Endothelial cell of hepatic sinusoid (primary cell): Measurements from ENCODE around the gene FBXO7.
"Not testable (repeated sequence)": the region's sequence is repeated elsewhere in the genome, so short reads cannot be mapped to it uniquely, and the experiment has no call there.

ENCODE experiments used
- in situ Hi-C: cut with HindIII; loops from 2 replicates; pipeline ENCODE4 v1.10.0; 2017; ENCODE audit warnings: low sequenced_read_pairs

Gene FBXO7

DNA sequence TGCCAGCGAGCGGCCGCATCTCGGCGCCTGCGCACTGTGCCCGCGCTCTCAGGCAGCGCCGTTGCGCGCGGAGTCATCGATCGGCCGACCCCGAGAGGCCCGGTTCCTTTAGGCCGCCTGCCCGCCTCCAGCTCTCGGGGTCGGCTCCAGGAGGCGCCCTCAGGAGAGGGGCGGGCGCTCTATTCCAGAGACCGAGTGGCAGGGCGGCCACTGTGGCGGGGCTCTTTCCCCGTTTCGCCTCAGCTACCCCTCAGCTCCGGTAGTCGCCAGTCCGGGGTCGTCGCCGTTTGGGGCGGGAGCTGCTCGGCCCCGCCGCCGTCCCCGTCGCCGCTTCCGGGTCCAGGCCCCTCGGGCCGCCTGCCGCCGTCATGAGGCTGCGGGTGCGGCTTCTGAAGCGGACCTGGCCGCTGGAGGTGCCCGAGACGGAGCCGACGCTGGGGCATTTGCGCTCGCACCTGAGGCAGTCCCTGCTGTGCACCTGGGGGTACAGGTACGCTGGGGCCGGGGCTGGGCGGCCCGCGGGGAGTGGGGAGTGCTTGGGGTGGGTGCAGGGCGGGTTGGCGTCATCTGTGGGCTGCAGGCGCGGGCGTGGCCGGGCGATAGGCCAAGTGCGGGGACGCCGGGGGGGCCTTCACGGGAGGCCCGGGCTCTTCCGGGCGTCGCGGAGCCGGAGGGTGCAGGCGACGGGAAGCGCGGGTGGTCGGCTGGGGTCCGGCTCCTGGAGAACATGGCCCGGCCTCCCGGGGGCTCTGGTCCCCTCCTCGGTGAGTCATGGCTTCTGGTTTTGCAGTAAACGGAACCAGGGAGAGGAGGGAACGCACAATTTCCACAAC lies at the start of gene FBXO7:
Gene FBXO7 (plus strand): TSS at position 177 of the 833 bp plus-strand sequence. CDS start 192 bp downstream, at position 369.
- in situ Hi-C loops: no loop called here

DNA sequence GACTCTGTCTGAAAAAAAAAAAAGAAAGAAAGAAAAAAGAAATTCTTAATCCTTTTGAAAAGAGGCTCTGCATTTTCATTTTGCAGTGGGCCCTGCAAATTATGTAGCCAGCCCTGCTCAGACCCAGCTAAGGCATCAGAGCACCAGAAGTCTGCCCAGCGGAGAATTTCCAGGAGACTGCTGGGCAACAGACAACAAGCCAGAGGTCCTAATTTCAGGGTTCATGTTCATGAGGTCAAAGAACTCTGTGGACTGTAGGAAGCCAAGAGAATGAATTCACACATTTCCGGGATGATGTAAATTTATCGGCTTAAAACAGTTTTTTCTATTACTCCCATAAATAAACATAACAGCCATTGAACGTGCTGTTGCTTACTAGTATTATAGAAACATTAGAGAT lies 47.7 kb upstream of the FBXO7 start:
- in situ Hi-C loops: no loop called here

DNA sequence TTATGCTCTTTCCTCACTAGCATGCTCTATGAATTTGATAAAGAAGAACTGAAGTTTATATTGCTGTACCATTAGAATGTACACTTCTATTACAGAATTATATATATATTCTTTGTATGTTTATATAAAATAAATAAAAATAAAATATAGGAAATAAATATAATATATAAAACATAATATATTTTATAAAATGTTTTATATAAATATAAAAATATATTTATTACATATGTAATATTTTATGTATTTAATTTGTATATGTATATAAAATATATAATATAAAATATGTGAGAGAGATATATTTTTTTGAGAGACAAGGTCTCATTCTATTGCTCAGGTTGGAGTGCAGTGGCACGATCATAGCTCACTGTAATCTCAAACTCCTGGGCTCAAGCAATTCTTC lies 44.3 kb upstream of the FBXO7 start:
- in situ Hi-C loops: no loop called here

DNA sequence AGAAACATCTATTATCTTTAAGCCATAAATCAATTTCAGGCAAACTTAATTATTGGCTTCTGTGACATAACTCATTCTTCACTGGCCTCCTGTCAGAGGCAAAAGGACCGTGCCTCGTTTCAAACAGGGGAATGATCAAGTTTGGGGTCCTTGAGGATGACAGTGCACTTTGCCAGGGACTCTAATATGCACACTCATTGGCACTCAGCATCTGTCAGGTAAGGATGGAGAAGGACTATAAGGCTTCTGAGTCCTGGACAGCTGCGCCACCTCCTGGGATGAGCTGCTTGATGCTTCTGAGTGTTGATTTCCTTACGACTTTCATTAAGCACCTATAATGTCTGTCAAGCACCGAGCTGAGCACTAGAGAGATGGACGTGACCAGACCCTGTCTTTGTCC lies 30.5 kb upstream of the FBXO7 start:
- in situ Hi-C loops: no loop called here

DNA sequence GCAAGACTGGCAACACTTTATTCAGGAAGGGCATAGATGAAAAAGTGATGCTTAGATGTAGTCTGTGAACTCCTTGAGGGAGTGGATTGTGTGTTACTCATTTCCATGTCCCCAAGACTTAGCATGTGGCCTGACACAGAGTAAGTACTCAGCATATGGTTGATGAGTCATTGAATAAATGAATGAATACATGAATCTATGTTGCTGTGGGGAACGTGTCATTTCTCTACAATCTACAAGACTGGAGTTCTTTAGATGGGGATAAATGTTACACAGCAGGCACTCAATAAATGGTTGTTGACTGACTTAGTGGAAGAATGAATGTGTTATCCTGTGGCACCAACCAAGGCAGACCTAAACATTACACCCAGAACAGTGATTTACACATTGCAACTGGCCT lies 28.3 kb upstream of the FBXO7 start:
- in situ Hi-C loops: no loop called here

DNA sequence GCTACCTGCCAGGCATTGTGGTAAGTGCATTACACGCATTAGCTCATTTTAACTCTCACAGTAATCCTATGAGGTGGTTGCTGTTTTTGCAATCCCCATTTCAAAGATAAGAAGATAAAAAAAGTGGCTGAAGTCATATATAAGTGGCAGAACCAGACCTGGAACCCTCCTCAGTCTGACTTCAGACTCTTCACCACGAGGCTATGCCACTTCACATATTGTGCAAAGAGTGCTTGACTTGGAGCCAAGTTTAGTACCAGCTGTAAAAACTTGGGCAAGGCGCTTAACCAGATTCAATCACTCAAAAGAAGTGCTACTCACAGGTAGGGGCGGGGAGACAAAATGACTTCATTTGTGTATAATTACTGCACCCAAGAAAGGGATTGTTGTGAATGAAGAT lies 25.6 kb upstream of the FBXO7 start:
- in situ Hi-C loops: no loop called here

DNA sequence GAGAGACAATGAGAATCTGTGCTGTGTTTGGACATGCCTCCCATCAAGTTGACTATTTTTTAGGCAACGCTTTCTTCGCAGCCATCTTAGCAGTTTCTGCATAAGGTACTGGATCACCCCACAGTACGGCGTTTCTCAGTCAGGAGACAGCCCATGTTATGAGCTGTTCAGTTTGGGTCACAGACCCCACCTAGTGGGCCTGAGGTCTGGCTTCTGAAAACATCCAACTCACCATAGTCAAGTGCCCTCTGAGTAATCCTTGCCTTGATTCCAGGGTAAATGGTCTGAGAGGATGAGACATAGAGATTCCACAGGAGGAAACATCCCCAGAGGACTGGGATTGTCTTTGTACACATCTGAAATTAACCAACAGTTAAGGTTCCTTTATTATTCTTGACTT lies 17.6 kb upstream of the FBXO7 start:
- in situ Hi-C loops: no loop called here

DNA sequence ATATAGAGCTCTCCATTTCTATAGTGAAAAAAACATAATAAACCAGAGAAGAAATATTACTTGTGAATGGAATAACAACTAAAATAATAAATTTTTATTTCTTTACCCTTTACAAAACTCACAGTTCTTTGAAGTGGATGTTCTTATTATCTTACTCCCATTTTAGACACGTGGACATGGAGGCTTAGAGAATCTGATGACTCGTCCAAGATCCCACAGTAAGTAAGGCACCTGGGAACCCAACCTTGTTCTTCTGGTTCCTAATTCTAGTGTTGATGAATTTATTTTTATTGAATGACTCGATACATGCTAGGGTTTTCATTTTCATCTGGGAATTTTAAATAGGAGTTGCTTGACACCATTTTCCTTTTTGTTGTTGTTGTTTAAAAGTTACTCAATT lies 12.2 kb upstream of the FBXO7 start:
- in situ Hi-C loops: no loop called here

DNA sequence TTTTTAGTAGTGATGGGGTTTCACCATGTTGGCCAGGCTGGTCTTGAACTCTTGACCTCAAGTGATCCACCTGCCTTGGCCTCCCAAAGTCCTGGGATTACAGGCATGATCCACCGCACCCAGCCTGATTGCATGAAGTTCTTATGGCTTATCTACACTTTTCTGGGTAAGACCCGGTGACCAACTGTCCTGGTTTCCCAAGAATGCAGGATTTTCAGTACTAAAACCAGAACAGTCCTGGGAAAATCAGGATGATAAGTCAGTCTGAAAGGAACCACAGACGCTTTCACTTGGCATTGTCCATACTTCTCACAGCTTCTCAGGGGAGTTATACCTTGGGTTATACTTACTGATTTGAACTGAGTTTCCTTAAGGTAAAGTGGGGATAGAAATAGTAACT lies 8.9 kb upstream of the FBXO7 start:
- in situ Hi-C loops: no loop called here

DNA sequence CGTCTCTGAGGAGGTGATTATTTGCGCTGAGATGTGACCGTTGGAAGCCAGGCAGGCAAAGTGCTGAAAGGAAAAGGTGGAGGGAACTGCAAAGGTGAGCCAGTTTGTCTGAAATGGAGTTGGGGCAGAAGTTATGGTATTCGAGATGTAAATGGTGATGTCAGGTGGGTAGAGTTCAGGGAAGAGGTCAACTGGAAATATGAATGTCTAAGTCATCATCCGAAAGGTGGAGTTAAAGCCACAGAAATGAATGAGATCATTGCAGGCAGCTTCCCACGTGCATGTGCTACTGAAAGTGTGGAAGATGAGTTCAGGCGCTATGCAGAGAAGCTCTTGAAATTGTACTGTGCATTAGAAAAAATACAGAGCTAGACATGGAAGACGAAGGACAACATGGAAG lies 8.1 kb upstream of the FBXO7 start:
- in situ Hi-C loops: no loop called here

DNA sequence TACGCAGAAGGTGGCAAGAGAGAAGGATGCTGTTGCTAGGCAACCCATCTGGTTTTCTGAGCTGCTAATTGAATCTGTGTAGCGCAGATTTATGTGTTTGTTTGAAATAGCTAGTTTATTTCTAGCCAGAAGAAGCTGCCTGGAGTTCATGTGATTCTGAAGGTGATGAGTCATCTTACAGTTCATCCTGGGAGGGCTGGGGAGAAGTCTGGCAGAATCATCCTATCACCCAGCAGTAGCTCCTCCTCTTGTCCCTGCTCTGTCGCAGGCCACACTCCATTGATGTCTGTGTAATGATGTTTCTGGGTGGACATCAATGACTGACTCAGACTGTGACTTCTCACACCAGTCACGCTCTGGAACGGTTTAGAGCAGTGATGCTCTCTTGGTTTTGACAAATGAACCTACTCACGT lies 4.8 kb upstream of the FBXO7 start:
- in situ Hi-C loops: no loop called here

DNA sequence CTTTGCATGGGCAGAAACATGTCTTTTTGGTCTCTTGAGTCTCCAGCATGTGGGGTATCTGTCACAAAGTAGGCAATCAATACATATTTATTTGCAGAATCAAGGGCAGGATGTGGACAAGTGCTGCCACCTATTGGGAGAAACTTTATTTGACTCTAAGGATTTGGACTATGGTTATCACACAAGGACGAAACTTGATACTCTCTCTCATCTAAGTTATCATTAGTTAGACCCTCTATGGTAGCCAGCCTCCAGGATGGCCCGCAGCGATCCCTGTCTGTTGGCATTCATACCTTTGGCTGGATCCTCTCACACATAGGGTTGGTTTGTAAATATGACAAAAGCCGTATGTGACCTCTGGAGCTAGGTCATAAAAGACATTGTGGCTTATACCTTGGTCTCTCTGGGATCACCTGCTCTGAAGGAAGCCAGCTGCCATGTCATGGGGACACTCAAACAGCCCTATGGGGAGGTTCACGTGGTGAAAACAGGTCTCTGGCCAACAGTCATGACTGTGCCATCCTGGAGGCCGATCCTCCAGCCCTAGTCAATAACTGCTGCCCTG lies 1.1 kb upstream of the FBXO7 start:
- in situ Hi-C loops: no loop called here

DNA sequence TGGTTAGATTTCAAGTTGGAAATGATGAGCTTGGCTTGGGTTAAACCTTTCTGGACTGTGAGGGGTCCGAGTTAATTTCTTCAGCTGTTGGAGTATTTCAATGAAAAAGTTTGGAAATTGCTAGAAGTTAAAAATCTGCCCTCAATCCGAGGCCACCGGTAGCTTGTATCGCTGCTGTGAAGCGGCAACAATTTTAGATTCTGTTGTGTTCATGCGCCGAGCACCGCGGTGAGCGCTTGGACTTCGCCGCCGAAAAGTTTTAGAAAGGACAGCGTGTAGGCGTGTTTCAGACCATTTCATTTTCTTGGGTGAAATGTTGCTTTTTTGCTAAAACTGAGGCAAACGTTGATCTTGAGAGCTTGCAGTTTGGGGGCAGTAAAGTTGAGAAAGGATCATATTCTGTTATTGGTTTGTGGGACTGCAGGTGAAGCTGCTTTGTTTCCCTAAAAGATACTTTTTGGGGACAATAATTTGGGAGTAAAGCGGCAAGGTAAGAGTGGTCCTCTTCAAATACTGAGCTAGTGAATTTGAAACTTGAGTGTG lies 928 bp downstream of the FBXO7 start:
- in situ Hi-C loops: no loop called here

DNA sequence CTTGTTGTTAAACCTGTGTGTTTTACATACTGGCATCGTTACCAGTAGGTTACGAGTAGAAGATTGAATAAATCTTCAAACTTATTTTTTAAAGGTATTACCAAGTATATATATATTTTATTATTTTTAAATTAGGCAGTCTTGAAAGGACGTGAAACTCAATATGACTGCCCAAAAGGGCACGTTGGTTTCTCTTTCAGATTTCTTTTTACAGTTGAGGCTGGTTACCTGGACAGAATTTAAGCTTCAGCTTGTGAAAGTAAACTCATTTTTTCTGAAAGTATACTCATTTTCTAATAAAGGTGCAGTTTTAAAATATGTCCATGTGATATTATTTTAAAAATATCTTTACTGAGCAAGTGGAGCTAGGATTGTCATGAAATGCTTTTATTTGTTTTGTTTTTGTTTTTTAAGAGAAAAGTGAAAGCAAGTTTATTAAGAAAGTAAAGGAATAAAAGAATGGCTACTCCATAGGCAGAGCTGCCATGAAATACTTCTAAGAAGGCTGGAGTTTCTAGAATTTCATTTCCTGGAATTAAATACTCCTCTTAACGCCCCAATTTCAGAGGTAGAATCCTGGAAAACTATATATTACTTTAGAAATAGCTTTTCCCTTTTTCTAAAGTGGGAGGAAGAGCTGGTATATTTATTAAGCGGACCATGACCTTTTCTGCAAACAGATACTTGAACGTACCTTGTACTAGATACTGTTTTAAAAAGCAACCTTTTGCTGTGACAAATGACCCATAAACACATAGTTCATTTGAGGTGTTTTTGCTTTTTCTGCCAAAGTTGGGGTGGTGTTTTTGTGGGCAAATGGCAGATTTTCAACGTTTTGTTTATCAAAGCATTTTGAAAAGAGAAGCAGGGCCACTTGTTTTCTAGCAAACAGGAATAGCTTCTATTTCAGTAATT lies 1.9 kb downstream of the FBXO7 start:
- in situ Hi-C loops: no loop called here

DNA sequence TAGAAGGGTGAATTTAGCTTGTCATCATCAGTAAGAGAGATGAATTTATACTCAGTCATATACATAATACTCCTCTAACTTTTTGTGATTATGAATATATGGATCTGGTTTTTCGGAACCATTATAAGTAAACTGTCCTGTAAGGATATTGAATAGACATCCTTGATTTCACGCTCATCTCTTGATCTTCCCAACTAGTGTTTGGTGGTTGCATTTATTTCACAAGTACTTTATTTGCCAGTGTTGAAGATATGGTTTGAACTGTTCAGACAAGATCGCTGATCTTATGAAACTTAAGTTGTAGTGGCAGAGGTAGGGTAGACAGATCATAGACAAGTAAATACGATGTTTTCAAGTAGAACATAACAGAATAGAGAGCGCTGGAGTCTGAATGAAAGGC lies 3.0 kb downstream of the FBXO7 start:
- in situ Hi-C loops: no loop called here

DNA sequence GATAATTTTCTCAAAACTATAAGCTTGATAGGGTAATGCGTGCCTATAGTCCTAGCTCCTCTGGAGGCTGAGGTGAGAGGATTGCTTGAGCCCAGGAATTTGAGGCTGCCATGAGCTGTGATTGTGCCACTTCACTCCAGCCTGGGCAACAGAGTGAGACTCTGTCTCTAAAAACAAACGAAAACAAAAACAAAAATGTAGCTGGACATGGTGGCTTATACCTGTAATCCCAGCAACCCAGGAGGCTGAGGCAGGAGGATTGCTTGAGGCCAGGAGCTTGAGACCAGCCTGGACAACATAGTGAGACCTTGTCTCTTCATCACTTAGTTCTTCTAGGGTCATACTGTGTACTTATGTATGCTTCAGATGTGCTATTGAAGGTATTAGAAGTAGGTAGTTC lies 3.9 kb downstream of the FBXO7 start:
- in situ Hi-C loops: not testable (repeated sequence)

DNA sequence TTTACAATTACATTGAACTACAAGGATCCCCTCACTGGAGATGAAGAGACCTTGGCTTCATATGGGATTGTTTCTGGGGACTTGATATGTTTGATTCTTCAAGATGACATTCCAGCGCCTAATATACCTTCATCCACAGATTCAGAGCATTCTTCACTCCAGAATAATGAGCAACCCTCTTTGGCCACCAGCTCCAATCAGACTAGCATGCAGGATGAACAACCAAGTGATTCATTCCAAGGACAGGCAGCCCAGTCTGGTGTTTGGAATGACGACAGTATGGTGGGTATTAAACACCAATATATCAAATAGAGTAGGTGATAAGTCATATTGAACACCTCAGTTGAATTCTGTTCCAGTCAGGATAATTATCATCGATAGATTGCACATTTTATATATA lies 4.4 kb downstream of the FBXO7 start:
- in situ Hi-C loops: no loop called here

DNA sequence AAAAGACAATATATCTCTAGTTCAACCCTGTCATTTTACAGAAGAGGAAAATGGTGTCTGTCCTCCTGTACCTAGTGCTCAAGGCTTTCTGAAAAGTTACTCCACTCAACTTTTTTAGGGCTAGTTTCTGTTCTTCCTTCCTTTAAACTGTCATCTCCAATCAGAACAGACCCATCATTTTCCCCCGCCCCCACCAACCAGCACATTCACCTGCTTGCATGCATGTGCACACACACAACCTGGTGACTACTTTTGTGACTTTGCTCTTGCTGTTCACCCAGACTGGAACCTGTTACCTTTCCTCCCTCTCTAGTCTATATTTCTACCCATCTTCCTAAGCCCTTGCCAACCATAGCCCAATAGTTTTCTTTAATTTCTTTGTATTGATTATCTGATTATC lies 5.6 kb downstream of the FBXO7 start:
- in situ Hi-C loops: loop anchor here (5.0 kb wide), 1 partner anchor 68 kb away; the partner anchor contains the start of gene RTCB

DNA sequence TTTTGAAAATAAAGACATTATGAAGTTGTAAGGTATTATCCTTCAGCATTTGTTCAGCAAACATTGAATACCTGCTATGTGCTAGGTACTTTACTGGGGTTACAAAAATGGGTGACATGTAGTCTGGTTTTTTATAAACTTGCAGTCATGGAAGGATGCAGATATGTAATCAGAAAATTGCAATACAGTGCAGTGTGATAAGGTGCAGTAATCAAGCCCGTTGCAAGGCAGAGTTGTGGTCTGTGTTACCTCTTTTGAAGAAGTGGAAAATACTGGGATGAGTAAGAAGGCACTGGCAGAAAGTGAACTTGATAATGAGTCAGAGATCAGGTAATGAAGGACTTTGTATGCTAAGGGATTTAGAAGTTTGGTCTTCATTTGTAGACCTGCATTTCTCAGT lies 8.1 kb downstream of the FBXO7 start:
- in situ Hi-C loops: loop anchor here (5.0 kb wide), 1 partner anchor 70 kb away; the partner anchor contains the start of gene RTCB

DNA sequence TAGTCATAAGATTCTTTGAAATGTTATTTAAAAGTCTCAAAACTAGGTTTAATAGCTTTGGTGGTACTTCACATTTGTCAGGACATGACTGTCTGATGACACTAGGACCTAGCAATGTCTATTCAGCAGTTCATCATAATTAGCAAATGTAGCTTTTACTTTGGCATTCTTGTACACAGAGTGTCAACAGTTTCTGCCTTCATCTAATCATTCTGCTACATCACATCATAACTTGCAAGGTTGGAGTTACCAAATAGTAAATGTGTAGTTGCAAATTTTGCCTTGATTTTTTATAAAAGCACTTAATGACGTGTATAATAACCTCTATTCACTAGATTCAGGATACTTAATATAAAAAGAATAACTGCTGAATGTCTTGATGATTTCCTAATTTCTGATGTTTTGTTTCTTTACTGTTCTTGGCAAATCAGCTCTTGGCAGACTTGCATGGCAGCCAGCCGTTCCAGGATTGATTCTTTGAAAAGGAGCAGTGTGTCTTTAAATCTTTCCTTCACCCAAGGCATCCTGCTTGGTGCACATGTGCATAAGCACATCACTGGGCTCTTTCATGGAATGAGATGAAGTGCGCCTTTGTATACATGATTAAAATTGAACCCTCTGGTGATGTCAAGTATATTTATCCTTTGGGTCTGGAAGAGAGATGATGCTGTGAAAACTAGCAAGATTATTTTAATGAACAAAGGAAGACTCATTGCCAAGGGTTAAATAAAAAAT lies 12.2 kb downstream of the FBXO7 start:
- in situ Hi-C loops: no loop called here

DNA sequence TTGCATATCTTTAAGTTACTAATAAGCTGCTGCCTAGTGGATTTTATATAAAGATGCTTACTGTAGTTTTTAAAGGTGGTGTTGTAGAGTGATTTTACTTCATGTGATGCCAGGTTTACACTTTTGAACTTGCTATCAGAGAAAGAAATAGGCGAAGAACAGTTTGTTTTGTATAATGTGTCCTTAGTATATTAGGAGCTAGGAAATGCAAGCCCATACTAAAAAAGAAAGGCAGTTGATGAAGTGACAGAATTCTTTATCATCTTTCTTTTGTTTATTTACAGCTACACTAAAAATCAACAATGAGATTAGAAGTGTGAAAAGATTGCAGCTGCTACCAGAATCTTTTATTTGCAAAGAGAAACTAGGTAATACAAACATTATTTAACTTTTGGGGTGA lies 12.8 kb downstream of the FBXO7 start:
- in situ Hi-C loops: no loop called here
